SK-N-SH treated with all-trans-retinoic acid at 6 μM for 48 hours (cell line): Measurements from ENCODE around the gene LSMEM2.

Source experiments
- ATAC-seq: fragments of 200-7000 bp; cut with Tn5 transposase; 3 replicates; pipeline ENCODE4 v1.9.1; 2020; ENCODE audit warnings: mild to moderate bottlenecking, moderate library complexity
- CSDC2 ChIP-seq: fragments of 250-450 bp; sonication (Bioruptor Pico); IDR thresholded peaks from 2 replicates; pipeline ENCODE4 v1.5.0; 2020; ENCODE audit warnings: mild to moderate bottlenecking, moderate library complexity
- ESRRG ChIP-seq: fragments of 250-450 bp; sonication (Bioruptor Pico); IDR thresholded peaks from 2 replicates; pipeline ENCODE4 v1.6.1; 2021; ENCODE audit warnings: mild to moderate bottlenecking
- GLIS3 ChIP-seq: fragments of 250-450 bp; sonication (Bioruptor Pico); IDR thresholded peaks from 2 replicates; pipeline ENCODE4 v1.5.0; 2020; ENCODE audit warnings: mild to moderate bottlenecking, moderate library complexity
- ISL1 ChIP-seq: fragments of 250-450 bp; sonication (Bioruptor Pico); IDR thresholded peaks from 2 replicates; pipeline ENCODE4 v2.1.2; 2022; ENCODE audit warnings: mild to moderate bottlenecking, moderate library complexity
- POU6F1 ChIP-seq: fragments of 250-450 bp; sonication (Bioruptor Pico); IDR thresholded peaks from 2 replicates; pipeline ENCODE4 v1.8.0; 2021; ENCODE audit warnings: low read depth, mild to moderate bottlenecking, moderate library complexity, borderline replicate concordance
- PPARA ChIP-seq: fragments of 250-450 bp; sonication (Bioruptor Pico); IDR thresholded peaks from 2 replicates; pipeline ENCODE4 v1.5.0; 2020; ENCODE audit warnings: mild to moderate bottlenecking, borderline replicate concordance
- RARB ChIP-seq: fragments of 250-450 bp; sonication (Bioruptor Pico); IDR thresholded peaks from 2 replicates; pipeline ENCODE4 v1.8.0; 2021; ENCODE audit warnings: mild to moderate bottlenecking, moderate library complexity
- SNAI2 ChIP-seq: fragments of 250-450 bp; sonication (Bioruptor Pico); IDR thresholded peaks from 2 replicates; pipeline ENCODE4 v1.5.0; 2020; ENCODE audit warnings: mild to moderate bottlenecking, moderate library complexity
- TCF4 ChIP-seq: fragments of 250-450 bp; sonication (Bioruptor Pico); IDR thresholded peaks from 2 replicates; pipeline ENCODE4 v1.8.0; 2021; ENCODE audit warnings: mild to moderate bottlenecking, moderate library complexity, borderline replicate concordance
- TOX ChIP-seq: fragments of 250-450 bp; sonication (Bioruptor Pico); IDR thresholded peaks from 2 replicates; pipeline ENCODE4 v1.8.0; 2021; ENCODE audit warnings: mild to moderate bottlenecking, moderate library complexity, borderline replicate concordance
- ZC3H10 ChIP-seq: fragments of 250-450 bp; sonication (Bioruptor Pico); IDR thresholded peaks from 2 replicates; pipeline ENCODE4 v1.5.1; 2021; ENCODE audit warnings: mild to moderate bottlenecking, moderate library complexity
- ZFP3 ChIP-seq: fragments of 250-450 bp; sonication (Bioruptor Pico); IDR thresholded peaks from 2 replicates; pipeline ENCODE4 v1.5.0; 2020; ENCODE audit warnings: mild to moderate bottlenecking, moderate library complexity
- ZFP30 ChIP-seq: fragments of 450-650 bp; formaldehyde crosslinking; IDR thresholded peaks from 2 replicates; pipeline ENCODE4 v1.5.0; 2022; ENCODE audit warnings: mild to moderate bottlenecking, moderate library complexity
- ZNF565 ChIP-seq: fragments of 450-650 bp; formaldehyde crosslinking; conservative IDR thresholded peaks from 2 replicates; pipeline ENCODE4 v1.5.0; 2020; ENCODE audit warnings: low read depth, mild to moderate bottlenecking, moderate library complexity
- ZNF70 ChIP-seq: fragments of 450-650 bp; formaldehyde crosslinking; IDR thresholded peaks from 2 replicates; pipeline ENCODE4 v1.5.0; 2020; ENCODE audit warnings: mild to moderate bottlenecking, moderate library complexity
- ZNF8 ChIP-seq: fragments of 450-650 bp; formaldehyde crosslinking; IDR thresholded peaks from 2 replicates; pipeline ENCODE4 v1.5.0; 2020; ENCODE audit warnings: mild to moderate bottlenecking, moderate library complexity
- TF ChIP-seq, protein P1 (sequence below): fragments of 250-450 bp; sonication (Bioruptor Pico); IDR thresholded peaks from 2 replicates; pipeline ENCODE4 v1.8.0; 2020; ENCODE audit warnings: mild to moderate bottlenecking, moderate library complexity, borderline replicate concordance
- TF ChIP-seq, protein P2 (sequence below): fragments of 250-450 bp; sonication (Bioruptor Pico); IDR thresholded peaks from 2 replicates; pipeline ENCODE4 v1.5.1; 2020; ENCODE audit warnings: low read depth, mild to moderate bottlenecking, moderate library complexity

Gene LSMEM2

GRCh38 chr3:50298836-50299637 is 20.1 kb downstream of the LSMEM2 start, which contains the start of the genes HYAL3 and NAA80:
Gene HYAL3 (minus strand): TSS chr3:50299405. CDS start chr3:50295602, 3,803 bp downstream.
Gene NAA80 (minus strand): TSS chr3:50299405. CDS start chr3:50297463, 1,942 bp downstream.
- peak; percentile 90 for ATAC-seq
- TF ChIP-seq ZFP3 (CRISPR knock-in tag) (0 out of 2 replicates have a peak, but pooled peaks have one; percentile 26), ZNF8 (CRISPR knock-in tag) (peak; percentile 93), ZNF70 (CRISPR knock-in tag) (no peak)
- TF ChIP-seq, protein P1, sequence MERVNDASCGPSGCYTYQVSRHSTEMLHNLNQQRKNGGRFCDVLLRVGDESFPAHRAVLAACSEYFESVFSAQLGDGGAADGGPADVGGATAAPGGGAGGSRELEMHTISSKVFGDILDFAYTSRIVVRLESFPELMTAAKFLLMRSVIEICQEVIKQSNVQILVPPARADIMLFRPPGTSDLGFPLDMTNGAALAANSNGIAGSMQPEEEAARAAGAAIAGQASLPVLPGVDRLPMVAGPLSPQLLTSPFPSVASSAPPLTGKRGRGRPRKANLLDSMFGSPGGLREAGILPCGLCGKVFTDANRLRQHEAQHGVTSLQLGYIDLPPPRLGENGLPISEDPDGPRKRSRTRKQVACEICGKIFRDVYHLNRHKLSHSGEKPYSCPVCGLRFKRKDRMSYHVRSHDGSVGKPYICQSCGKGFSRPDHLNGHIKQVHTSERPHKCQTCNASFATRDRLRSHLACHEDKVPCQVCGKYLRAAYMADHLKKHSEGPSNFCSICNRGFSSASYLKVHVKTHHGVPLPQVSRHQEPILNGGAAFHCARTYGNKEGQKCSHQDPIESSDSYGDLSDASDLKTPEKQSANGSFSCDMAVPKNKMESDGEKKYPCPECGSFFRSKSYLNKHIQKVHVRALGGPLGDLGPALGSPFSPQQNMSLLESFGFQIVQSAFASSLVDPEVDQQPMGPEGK (CRISPR knock-in tag) = no peak

GRCh38 chr3:50299638-50299928 is 20.7 kb downstream of the LSMEM2 start:
- TF ChIP-seq POU6F1 (CRISPR knock-in tag) (no peak), RARB (no peak), TOX (CRISPR knock-in tag) (no peak), CSDC2 (CRISPR knock-in tag) (no peak), ZNF565 (CRISPR knock-in tag) (no peak), PPARA (CRISPR knock-in tag) (no peak), ZNF70 (CRISPR knock-in tag) (no peak), ISL1 (CRISPR knock-in tag) (no peak), ESRRG (no peak), ZC3H10 (CRISPR knock-in tag) (no peak), GLIS3 (CRISPR knock-in tag) (no peak), ZFP30 (CRISPR knock-in tag) (no peak)
- TF ChIP-seq, protein P2, sequence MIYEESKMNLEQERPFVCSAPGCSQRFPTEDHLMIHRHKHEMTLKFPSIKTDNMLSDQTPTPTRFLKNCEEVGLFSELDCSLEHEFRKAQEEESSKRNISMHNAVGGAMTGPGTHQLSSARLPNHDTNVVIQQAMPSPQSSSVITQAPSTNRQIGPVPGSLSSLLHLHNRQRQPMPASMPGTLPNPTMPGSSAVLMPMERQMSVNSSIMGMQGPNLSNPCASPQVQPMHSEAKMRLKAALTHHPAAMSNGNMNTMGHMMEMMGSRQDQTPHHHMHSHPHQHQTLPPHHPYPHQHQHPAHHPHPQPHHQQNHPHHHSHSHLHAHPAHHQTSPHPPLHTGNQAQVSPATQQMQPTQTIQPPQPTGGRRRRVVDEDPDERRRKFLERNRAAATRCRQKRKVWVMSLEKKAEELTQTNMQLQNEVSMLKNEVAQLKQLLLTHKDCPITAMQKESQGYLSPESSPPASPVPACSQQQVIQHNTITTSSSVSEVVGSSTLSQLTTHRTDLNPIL (CRISPR knock-in tag) = no peak
- TF ChIP-seq, protein P1 (CRISPR knock-in tag) = no peak
- no peak for ATAC-seq

GRCh38 chr3:50299929-50300680 is 21.2 kb downstream of the LSMEM2 start:
- no peak for ATAC-seq
- TF ChIP-seq RARB (no peak), TCF4 (CRISPR knock-in tag) (no peak), SNAI2 (no peak)
- TF ChIP-seq, protein P2 (CRISPR knock-in tag) = no peak
- TF ChIP-seq, protein P1 (CRISPR knock-in tag) = no peak
